HG02885 (cell line): Measurements from ENCODE around the gene NEXN.
"Not testable (repeated sequence)": the region's sequence is repeated elsewhere in the genome, so short reads cannot be mapped to it uniquely, and the experiment has no call there.

Experiments used
- ATAC-seq: cut with Tn5 transposase; IDR thresholded peaks from one replicate; pipeline ENCODE4 v1.9.1; 2021; ENCODE audit warnings: mild to moderate bottlenecking; ENCODE audit not compliant: unreplicated experiment, poor library complexity

Gene NEXN

DNA sequence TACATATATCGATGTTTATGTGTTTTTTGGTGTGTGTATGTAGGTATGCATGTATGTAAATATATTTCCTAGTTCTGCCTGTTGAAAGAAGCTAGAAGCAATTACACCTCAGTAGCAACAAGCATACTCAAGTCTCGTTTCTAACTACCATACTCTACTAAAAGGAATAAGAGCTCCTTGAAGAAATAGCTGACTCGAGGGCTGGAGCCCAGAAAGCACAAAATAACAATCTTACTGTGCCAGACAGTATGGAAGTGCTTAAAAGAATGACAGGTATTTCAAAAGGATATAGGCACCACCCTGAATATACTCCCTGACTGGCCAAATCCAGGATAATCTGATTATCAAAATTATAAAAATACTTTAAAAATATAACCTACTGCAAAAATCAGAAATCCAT lies 67.3 kb downstream of the NEXN start:
- no peak for ATAC-seq

DNA sequence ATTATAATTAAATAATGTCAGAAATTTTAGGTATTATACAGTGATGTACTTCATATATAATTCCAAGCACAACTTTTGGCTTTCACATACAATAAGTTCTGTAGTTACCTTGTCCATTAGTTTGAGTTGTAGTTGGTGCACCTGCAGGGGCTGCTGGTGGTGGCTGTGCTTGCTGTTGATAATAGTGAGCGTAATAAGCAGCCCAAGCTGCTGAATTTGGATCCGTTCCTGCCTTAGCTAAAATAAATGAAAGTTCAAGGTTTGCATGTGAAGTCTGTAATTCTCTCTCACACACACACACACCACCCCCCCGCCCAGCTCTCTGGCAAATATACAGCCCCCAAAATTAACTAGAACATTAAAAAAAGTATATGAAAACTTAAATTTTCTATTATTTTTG lies 68.0 kb downstream of the NEXN start:
- ATAC-seq, result no peak

DNA sequence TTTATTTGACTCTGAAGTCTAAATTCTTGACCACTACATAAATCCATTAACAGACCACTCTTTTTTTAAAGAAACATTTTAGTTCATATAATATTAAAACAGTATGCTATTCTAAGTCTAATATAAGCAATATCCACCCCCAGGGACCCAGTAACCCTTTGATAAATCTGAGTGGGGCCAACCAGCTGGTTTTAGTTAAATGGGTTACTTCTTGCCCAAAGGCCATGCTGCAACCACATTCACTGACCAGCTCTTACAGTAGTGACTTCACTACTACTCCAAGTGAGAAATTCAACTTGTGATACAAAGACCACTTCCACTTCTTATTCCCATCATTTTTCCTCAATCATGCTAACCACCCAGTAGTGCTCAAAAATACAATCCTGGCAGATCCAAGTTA lies 70.0 kb downstream of the NEXN start:
- no peak for ATAC-seq

DNA sequence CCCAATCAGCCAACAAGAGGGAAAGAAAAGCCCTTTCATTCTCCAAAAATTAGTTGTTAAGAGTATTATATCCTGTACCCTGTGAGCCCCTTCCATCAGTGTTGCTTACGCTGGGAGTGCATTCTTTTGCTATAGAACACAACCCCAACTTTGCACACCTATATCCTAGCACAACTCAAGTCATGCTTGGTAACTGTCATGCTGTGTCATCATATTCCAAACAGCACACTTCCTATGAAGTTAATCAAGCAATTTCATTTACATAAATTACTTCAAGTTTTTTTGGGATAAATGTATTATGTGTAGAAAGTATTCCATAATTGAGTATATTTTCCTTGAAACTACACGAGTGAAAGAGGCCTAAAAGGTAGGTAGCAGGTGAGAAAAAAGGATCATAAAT lies 70.4 kb downstream of the NEXN start:
- ATAC-seq, result no peak

DNA sequence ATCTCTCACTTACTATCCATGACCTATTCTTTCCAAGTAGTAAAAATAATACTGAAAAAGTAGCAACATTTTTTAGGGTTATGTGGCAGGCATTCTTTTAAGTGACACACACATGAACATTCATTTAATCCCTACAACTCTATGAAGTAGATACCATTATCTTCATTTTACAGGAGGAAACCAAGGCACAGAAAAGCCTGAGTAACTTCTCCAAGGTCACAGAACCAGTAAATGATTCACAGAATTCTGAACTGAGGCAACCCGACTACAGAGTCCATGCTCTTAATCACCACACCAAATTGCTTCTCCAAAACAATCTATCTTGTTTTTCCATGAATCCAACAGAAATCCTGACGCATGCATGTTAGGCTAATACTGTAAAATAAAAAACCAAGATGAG lies 73.0 kb downstream of the NEXN start:
- ATAC-seq, result no peak

DNA sequence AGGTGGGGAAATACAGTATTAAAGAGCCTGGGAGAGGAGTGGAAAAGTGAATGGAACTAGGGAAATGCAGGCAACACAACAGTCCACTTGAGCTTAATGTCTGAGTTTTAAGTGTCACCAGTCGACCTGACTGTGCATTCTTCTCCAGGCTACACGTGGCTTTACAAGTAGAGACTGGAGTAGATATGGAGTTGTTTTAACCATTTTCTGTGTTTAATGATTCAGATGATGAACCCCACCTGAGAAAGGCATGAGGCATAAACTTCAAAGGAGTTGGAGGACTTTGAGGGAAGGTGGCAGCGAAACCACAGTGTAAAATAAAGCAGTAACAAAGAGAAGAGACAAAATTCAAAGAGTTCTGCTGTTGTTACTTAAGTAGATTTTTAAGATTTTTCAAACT lies 77.9 kb downstream of the NEXN start:
- no peak for ATAC-seq

DNA sequence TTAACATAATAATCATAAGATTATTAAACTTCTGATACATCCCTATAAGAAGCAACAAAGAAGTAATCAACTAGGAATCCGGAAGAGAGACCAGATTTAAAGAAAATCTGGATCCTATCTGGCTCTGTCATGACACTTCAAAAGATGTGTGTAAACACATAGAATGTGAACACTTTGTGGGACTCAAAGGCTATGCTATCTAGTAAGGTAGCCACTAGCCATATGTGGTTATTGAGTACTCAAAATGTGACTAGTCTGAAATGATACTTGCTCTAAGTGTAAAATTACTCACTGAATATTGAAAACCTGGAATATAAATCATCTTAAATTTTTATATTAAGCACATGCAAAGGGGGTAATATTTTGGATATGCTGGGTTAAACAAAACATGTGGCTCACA lies 81.8 kb downstream of the NEXN start:
- no peak for ATAC-seq

DNA sequence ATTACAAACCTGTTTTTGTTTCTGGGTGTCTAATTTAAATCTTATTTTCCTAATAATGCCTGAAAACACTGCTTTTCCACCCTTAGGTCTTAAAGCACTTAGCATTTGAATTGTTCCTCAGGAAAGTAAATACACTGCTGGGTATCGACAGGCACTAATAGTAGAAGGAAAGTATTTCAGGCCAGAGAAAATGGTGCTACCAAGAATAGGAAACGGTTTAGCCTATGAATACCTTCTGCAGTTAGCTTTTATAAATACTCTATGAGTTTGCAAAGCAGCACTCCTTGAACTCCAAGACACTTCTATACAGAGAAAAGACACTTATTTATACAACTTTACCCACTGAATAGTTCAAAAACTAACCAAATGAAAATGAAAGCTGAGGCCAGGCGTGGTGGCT lies 83.7 kb downstream of the NEXN start:
- no peak for ATAC-seq

DNA sequence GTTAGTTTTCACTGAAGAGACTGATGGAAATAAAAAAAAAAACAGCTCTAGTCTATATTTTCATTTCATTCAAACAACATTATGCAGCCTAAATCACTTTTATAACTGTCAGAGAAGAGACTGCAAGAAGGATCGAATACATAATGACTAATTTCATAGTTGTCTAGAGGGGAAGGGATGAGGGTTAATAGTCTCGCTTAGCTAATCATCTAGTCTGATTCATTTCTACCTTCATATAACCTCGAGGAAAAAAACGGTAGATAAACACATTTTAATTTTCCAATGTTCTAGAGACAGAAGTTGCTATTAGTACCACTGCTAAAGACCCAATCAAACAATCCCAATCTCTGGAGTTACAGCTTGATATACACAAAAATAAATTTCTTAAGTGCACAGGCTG lies 87.0 kb downstream of the NEXN start:
- no peak for ATAC-seq

DNA sequence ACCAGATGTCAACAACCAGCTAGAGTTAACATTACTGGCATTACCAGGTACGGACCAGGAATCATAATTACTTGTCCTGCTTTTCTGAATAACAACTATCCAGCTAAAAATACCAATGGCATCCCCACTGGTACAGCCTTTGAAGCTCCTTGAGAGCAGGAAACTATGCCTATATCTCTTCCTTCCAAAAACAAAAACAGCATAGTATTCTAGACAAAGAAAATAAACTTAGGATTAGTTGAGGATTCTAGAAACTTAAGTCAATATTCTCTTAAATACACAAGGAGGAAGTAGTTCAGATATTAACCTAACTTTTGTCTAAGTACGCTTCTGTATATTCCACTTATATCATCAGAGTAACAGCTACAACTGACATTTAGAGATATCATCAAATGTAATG lies 87.5 kb downstream of the NEXN start:
- ATAC-seq, result no peak

DNA sequence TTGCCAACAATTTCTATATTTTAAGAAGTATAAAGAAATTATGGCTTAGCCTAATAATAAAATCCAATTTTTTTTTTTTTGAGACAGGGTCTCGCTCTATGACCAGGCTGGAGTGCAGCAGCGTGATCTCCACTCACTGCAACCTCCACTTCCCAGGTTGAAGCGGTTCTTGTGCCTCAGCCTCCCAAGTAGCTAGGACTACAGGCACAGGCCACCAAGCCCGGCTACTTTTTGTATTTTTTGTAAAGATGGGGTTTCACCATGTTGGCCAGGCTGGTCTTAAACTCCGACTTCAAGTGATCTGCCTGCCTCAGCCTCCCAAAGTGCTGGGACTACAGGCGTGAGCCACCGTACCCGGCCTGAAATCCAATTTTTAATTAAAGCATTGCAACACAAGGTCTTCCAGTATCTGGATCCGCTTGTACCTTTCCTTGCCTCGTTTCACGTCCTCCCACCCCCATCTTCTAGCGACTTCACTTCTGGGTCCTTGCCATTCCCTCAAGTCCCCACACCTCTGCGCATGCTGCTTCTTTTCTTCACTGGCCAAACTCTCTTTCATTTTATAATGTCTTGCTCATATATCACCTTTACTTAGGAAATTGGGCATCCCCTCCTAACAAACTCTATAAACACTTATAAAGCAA lies 88.1 kb downstream of the NEXN start:
- no peak for ATAC-seq

DNA sequence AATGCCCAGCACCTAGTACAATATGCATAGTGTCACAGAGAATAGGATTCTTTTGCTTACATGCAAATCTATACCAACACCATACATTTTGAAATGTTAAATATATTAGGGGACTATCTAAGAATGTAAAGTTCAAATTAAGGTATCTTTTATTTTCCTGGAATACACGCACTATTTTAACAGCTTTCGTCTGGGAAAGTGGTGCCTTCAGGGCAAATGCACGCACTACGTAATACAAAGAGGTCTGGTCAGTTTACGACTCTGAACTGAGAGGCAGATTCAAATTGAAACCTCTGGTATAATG lies 89.5 kb downstream of the NEXN start:
- ATAC-seq, result no peak

DNA sequence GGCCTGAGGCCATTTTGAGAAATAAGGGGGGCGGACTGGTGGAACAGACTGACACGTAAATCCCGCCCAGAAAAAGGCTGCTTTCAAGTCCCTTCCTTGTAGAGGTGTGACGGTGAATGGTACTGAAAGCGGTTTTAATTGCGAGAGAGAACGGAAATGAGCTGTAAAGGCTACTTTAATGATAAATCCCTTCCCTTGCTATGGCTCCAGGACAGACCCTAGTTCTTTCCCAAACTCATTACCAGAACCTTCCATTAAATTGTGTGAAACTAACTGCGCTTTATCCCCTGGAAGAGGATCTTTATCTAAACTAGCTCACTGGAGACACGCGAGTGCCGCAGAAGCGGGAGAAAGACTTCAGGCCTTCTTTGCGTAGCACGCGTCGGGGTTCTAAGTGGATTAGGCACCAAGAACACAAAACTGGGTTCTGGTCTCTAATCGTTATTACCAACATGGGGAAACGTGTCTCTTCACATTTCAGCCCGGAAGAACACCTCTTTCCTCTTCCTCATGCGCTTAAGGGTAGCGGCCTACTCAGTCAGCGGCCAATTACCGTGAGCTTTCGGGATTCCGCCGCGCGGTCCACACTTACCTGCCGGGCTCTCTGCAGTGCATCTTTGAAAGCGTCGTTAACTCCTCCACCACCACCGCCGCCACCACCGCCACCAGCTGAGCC lies 90.0 kb downstream of the NEXN start:
- peak; percentile 69 for ATAC-seq

DNA sequence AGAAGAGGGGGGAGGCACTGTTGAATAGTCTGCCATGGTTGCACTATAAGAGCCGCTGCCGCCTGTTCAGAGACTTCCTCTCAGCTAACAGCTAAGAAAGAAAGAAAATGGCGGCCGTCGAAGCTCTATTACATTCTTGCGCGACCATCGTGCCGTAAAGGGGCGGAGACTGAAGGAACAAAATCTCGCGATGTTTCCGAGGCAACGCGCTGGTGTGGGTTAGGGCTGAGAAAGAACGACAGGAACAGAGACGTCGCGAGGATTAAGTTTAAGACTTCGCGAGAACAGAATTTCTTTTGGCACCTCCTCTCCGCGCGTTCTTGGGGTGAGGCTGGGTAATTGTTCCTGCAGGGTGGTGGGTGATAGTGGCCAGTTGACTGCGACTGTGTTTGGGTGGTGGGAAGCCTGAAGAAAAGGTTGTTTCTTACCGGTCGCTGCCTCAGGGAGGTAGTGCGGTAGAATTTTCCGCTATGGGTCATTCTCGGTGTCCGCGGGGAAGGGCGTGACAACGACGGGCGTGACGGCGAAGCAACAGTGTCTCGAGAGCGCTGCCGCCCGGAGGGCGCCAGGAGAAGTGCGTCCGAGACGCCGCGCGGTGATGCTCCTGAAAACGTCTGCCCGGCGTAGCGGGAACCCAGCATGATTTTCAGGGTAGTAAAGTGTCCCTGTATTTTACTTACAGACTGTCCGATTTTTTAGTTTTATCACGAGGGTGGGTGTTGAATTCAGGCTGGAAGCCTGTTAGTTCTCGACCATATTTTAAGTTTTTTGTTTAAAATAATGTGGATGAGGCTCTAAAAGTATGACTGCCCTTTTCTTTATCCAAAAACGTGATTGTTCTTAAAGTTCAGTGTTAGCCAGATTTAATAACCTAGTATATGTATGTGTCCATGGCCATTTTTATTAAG lies 90.8 kb downstream of the NEXN start, which contains the start of gene FUBP1:
TSS of gene FUBP1 (minus strand) at position 104 of the 908 bp plus-strand sequence. CDS start at position 36, 68 bp downstream.
- ATAC-seq, result peak; percentile 73

DNA sequence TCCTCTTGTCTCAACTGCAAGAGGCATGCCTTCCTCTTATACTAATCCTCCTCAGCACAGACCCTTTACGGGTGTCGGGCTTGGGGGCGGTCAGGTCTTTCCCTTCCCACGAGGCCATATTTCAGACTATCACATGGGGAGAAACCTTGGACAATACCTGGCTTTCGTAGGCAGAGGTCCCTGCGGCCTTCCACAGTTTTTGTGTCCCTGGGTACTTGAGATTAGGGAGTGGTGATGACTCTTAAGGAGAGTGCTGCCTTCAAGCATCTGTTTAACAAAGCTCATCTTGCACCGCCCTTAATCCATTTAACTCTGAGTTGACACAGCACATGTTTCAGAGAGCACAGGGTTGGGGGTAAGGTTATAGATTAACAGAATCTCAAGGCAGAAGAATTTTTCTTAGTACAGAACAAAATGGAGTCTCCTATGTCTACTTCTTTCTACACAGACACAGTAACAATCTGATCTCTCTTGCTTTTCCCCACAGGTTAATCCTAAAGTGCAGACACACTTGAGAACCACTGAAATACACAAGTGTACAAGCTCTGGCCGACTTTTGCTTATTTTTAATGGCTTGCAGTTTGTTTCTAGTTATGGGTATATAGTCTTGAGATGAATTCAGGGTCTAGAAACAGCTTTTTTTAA lies 95.0 kb downstream of the NEXN start:
- ATAC-seq, result not testable (repeated sequence)

DNA sequence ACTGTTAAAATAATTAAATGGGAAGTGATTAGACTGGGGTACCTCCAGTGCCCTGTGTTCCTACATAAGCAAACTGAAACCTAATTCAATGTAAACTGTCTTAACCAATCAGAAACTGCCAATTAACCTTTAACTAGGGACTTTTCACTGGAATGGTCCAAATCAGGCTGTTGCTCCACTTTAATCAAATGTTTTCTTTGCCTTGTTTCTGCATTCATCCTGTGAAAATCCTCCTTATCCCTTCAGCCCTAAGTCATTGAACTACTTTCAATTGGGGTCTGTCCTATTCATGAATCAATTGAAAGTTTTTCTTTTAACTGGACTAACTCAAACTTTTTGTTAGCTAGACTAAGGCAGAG lies 95.6 kb downstream of the NEXN start:
- no peak for ATAC-seq

DNA sequence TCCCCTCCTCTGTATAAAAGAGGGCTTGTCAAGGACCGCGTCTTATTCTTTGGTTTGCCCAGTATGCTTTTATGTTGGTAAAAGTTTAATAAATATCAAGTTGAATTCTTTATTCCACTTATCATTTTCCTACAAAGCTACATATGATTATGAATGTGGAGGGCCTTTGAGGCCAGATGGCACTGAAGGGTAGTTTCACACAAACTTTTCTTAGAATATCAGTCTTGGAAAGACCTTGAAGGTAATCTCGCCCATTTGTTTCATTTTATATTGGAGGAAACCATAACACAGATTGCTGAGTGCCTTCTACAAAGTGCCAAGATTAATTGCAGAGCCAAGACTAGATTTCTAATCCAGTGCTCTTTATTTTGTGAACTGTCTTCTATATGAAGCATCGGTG lies 96.2 kb downstream of the NEXN start:
- no peak for ATAC-seq

DNA sequence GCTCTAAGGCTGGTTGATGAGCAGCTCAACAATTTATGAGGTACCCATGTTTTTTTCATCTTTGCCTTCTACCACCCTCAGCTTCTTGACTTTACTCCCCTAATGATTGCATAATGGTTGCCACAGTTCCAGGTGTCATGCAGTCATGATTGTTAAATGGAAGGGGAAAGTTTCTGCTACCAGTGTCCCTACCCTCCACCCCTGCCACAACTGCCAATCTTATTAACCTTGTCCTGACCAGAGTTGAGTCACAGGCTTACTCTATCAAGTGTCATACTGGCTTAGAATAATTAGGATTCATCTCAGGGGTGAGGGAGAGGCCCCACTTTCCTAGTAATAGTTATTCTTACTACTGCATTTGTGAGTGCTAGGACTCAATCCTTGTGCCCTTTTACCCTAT lies 98.4 kb downstream of the NEXN start:
- ATAC-seq, result no peak

DNA sequence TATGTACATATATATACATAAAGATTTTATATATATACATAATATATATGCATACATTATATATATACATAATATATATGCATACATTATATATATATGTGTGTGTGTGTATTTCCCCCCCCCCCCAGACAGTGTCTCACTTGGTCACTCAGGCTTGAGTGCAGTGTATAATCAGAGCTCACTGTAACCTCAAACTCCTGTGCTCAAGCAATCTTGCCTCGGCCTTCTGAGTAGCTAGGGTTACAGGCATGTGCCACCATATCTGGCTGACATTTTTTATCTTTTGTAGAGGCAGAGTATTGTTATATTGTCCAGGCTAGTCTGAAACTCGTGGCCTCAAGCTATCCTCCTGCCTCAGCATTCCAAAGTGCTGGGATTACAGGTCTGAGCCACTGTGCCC lies 99.5 kb downstream of the NEXN start:
- no peak for ATAC-seq

DNA sequence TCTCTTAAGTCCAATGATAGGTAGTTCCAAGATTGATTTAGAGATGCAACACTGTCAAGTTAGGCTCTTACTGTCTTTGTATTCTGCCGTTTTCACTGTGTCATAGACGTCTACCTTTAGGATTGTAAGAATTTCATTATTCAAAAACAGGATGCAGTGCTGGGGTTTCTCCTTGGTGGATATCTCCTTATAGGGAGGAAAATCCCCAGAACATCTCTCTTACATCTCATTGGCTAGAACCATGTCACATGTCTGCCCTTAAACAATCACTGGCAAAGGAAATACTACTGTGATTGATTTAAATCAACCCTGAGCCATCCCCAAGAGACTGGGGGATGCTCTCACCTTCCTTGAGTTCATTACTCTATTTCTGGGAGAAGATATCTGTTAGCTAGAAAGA lies 101.3 kb downstream of the NEXN start:
- no peak for ATAC-seq

DNA sequence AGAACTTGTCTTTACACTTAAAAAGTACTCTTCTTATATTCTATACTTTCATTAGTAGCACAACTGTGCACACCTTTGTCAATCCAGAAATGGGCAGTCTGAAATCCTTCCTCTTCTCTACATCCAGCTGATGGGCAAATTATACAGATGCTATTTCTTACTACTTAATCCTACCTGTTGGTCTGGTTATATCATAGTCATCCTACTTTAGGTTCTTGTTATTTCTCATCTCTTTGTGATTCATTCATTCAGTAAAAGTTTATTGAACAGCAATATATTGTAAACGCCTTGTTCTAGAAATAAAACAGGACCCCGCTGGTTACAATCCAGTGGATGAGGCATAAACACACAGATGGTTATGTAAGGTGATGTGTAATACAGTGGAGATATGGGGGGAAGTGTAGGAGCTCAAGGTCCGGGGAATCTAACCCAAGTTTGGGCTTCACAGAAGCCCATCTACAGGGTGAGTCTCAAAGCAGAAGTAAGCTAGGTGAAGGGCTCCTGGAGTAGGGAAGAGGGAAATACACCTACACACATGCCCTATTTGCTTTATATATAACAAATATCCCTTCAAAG lies 102.3 kb downstream of the NEXN start:
- peak; percentile 43 for ATAC-seq
